CD4-positive, CD25-positive, alpha-beta regulatory T cell (primary cell): ENCODE data around the gene PPP2R1A. TPM values are rescaled to one million over a fixed set of nuclear protein-coding genes. Genes with fewer than 3 reads are reported as not detected.
"Not testable (repeated sequence)": the region's sequence is repeated elsewhere in the genome, so short reads cannot be mapped to it uniquely, and the experiment has no call there.

Source experiments
- ATAC-seq, 2 donors: fragments of 150-1000 bp; cut with Tn5 transposase; one replicate each; pipeline ENCODE4 v1.10.0; 2021; ENCODE audit warnings: low read depth in 2 of 2, moderate number of reproducible peaks in 2 of 2, moderate library complexity in 1 of 2
- DNase-seq, 3 donors: peaks; one replicate each; pipeline versions ENCODE4 v3.0.0 to v3.0.0-alpha.2; 2012 to 2022; ENCODE audit warnings: mixed read lengths in 1 of 3
- H3K27ac ChIP-seq: one replicate; pipeline ENCODE4 v1.7.0; 2013; ENCODE audit warnings: mild to moderate bottlenecking, low read length; ENCODE audit not compliant: insufficient read depth, poor library complexity, severe bottlenecking
- H3K27me3 ChIP-seq: one replicate; pipeline ENCODE4 v1.7.0; 2013; ENCODE audit warnings: low read length; ENCODE audit not compliant: control insufficient read depth, insufficient read depth
- H3K36me3 ChIP-seq: one replicate; pipeline ENCODE4 v1.7.0; 2013; ENCODE audit warnings: mild to moderate bottlenecking, low read length, moderate library complexity; ENCODE audit not compliant: control insufficient read depth, insufficient read depth
- H3K4me1 ChIP-seq: 2 replicates; pipeline ENCODE4 v1.7.0; 2013; ENCODE audit warnings: mild to moderate bottlenecking, low read length; ENCODE audit not compliant: insufficient read depth, control insufficient read depth, poor library complexity, severe bottlenecking
- H3K4me3 ChIP-seq: one replicate; pipeline ENCODE4 v1.7.0; 2013; ENCODE audit warnings: low read depth, mild to moderate bottlenecking, low read length, moderate library complexity
- H3K9me3 ChIP-seq, 2 experiments: 1 replicate in 1 of 2; 2 replicates in 1 of 2; pipeline ENCODE4 v1.7.0; 2013; ENCODE audit warnings: low read length in 2 of 2, mild to moderate bottlenecking in 1 of 2, moderate library complexity in 1 of 2; ENCODE audit not compliant: control insufficient read depth in 2 of 2
- H3K27ac Mint-ChIP-seq, 3 donors: one replicate each; pipeline ENCODE4 v1.8.0; 2020 to 2022; ENCODE audit warnings: mild to moderate bottlenecking in 3 of 3, mixed read lengths in 3 of 3, moderate library complexity in 2 of 3
- H3K27me3 Mint-ChIP-seq: one replicate; pipeline ENCODE4 v1.8.0; 2022; ENCODE audit warnings: mild to moderate bottlenecking, mixed read lengths
- H3K36me3 Mint-ChIP-seq: one replicate; pipeline ENCODE4 v1.8.0; 2020; ENCODE audit warnings: mixed read lengths
- H3K4me1 Mint-ChIP-seq, 4 donors: one replicate each; pipeline ENCODE4 v1.8.0; 2020 to 2022; ENCODE audit warnings: mixed read lengths in 4 of 4, mild to moderate bottlenecking in 1 of 4
- H3K4me3 Mint-ChIP-seq, 4 donors: one replicate each; pipeline ENCODE4 v1.8.0; 2020 to 2022; ENCODE audit warnings: mild to moderate bottlenecking in 4 of 4, mixed read lengths in 4 of 4, moderate library complexity in 3 of 4
- H3K9me3 Mint-ChIP-seq, 7 donors: one replicate each; pipeline ENCODE4 v1.8.0; 2020 to 2022; ENCODE audit warnings: mixed read lengths in 7 of 7, mild to moderate bottlenecking in 3 of 7, moderate library complexity in 2 of 7
- polyA plus RNA-seq, 4 donors: library from polyadenylated mRNA; unstranded; fragments of 300-500 nt; fragmentation: Illumina TruSeq; gene quantifications; one replicate each; pipeline ENCODE4 v1.2.3, GENCODE V29; 2021
- total RNA-seq: library from RNA; stranded (reverse); gene quantifications from one replicate; pipeline ENCODE4 v1.2.3, GENCODE V29; 2022

Gene PPP2R1A
- total and polyA plus RNA-seq, 5 donors from 2014 or later, result 170 to 212 (median 180) TPM

DNA sequence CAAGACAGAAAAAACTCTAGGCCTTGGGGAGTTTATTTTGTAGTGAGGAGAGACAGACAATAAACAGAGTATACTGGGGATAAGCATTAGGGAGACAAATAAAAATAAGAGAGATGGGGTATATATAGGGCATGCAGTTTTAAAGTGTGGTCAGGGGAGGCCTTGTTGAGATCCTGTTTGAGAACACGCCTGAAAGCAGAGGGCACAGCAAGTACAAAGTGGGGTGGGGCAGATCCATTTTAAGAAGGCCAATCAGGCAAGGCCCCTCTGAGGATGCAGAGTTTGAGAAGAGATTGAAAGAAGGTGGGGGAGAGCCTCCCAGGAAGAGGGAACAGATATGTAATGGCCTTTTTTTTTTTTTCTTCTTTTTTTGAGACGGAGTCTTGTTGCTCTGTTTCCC is 2.1 kb downstream of the PPP2R1A start:
- H3K4me1 ChIP-seq, result peaks cover 42% of the 10 kb centered on the region
- H3K9me3 ChIP-seq, result no peaks in the 10 kb centered on the region
- H3K36me3 ChIP-seq, result peaks cover 43% of the 10 kb centered on the region
- Mint-ChIP-seq H3K4me1 (peaks cover 14 to 72% (median 53%) of the 10 kb centered on the region in 4 donors), H3K4me3 (peak overlapping the region; percentile 89 to 95 (median 94)), H3K36me3 (peaks cover 25% of the 10 kb centered on the region), H3K9me3 (no peaks in the 10 kb centered on the region), H3K27ac (peak overlapping the region in 1 of 3 donors; percentile 3), H3K27me3 (no peaks in the 10 kb centered on the region)
- no peak overlapping the region for H3K27ac ChIP-seq
- peak overlapping the region; percentile 85 for H3K4me3 ChIP-seq
- peak in 1 of 3 donors; percentile 7 for DNase-seq
- no peaks in the 10 kb centered on the region for H3K27me3 ChIP-seq
- ATAC-seq, result no peak

DNA sequence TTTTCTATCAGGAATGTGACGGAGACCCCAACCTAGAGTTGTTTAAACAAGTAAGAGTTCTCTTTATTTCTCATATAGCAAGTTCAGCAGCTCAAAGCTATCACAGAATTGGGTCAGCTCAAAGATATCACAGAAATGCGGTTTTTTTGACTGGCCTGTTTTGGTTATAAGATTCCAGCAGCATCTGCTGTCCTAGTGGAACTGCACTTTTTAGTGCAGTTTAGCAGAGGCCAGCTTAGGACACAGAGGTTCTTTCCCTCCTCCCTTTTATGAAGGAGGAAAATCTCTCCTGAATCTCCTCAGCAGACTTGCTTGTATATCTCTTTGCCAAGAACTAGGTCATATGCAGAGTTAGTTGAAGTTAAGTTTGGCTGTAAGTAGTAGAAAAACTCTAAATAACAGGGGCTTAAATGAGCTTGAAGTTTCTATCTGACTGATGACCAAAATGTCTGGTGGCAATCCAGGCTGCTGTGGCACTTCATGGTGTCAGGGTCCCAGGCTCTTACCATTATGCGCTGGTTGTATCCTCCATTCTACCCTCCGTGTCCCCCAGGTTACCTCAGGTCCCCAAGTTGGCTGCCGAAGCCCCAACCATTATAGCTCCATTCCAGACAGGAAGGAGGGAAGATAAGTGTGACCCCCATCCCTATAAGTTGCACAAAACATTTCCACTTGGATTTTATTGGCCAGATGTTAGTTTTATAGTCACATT is 6.6 kb downstream of the PPP2R1A start:
- no peak for ATAC-seq
- H3K27ac Mint-ChIP-seq, result no peak overlapping the region

DNA sequence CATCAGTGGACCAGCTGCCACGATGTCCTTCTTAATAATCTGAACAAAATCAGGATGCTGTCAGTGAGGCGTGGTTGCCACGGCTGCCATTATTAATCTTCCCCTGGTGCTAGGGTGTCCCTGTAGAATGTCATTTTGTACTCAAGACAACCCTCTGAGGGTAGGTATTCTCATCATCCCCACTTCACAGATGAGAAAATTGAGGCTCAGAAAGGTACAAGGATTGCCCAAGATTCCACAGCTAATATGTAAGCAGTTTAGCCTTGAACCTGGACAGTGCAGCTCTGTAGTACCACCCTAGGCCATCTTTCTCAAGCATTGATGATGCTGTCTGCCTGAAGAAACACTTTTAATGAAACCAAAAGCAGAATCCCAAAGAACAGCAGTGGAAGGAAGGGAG is 8.1 kb downstream of the PPP2R1A start:
- no peak overlapping the region for H3K27ac ChIP-seq
- Mint-ChIP-seq H3K9me3 (no peaks in the 10 kb centered on the region), H3K4me3 (peak overlapping the region in 1 of 4 donors; percentile 21), H3K27me3 (no peaks in the 10 kb centered on the region), H3K36me3 (peaks cover 37% of the 10 kb centered on the region), H3K4me1 (peaks cover 15 to 81% (median 58%) of the 10 kb centered on the region in 4 donors), H3K27ac (peak overlapping the region in 1 of 3 donors; percentile 18)
- peaks cover 9% of the 10 kb centered on the region for H3K4me1 ChIP-seq
- H3K36me3 ChIP-seq, result peaks cover 86% of the 10 kb centered on the region
- no peaks in the 10 kb centered on the region for H3K9me3 ChIP-seq
- no peak for ATAC-seq
- H3K27me3 ChIP-seq, result no peaks in the 10 kb centered on the region
- DNase-seq, result no peak
- H3K4me3 ChIP-seq, result no peak overlapping the region

More for the DNA sequence above, 6.6 kb downstream of the PPP2R1A start:
- Histone ChIP-seq H3K27me3 (no peaks in the 10 kb centered on the region), H3K4me3 (no peak overlapping the region), H3K9me3 (no peaks in the 10 kb centered on the region), H3K4me1 (peaks cover 25% of the 10 kb centered on the region), H3K36me3 (peaks cover 76% of the 10 kb centered on the region), H3K27ac (no peak overlapping the region)
- H3K27me3 Mint-ChIP-seq, result no peaks in the 10 kb centered on the region
- peaks cover 31% of the 10 kb centered on the region for H3K36me3 Mint-ChIP-seq
- DNase-seq, result no peak
- H3K9me3 Mint-ChIP-seq, result no peaks in the 10 kb centered on the region
- peaks cover 20 to 82% (median 57%) of the 10 kb centered on the region in 4 donors for H3K4me1 Mint-ChIP-seq
- H3K4me3 Mint-ChIP-seq, result peak overlapping the region in 1 of 4 donors; percentile 44

DNA sequence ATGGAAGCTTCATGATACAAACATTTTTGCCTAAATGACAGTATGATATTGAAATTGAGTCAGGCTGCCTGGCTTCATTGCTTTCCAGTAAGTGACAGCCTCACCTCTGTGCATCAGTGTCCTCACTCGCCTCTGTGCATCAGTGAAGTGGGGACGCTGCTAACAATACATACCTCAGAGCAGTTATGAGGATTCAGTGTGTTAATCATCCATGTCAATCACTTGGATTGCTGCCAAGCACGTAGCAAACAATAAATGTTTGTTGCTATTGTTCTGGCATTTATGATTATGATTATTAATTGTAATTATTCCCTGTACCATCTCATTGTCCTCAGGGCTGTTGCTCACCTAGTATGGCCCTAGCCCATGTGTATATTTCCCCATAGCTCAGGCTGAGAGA is 8.8 kb downstream of the PPP2R1A start:
- Mint-ChIP-seq H3K27me3 (no peaks in the 10 kb centered on the region), H3K27ac (no peak overlapping the region), H3K4me3 (no peak overlapping the region), H3K36me3 (peaks cover 44% of the 10 kb centered on the region), H3K4me1 (peaks cover 15 to 79% (median 58%) of the 10 kb centered on the region in 4 donors), H3K9me3 (no peaks in the 10 kb centered on the region)
- no peaks in the 10 kb centered on the region for H3K27me3 ChIP-seq
- H3K4me1 ChIP-seq, result peaks cover 9% of the 10 kb centered on the region
- no peak overlapping the region for H3K4me3 ChIP-seq
- ATAC-seq (no peak), DNase-seq (no peak)
- H3K9me3 ChIP-seq, result no peaks in the 10 kb centered on the region
- peaks cover 88% of the 10 kb centered on the region for H3K36me3 ChIP-seq
- H3K27ac ChIP-seq, result no peak overlapping the region

DNA sequence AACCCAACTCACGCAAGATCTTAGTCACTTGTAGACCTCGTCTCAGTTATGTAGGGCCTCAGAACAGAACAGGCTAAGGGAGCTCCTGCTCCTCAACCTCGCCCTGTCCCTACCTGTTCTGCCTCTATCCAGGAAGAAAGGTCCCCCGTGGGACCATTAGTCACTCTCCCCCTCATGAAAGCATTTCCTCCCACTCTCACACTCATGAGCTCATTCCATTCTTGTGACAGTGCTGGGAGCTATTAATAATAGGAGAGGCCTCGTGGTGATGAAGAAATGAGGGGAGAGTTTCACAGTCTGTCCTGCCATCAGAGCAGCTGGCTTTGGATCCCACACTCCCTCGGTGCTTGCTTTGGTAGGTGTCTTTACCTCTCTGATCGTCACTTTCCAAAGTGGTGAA is 10.2 kb downstream of the PPP2R1A start:
- H3K4me3 ChIP-seq, result no peak overlapping the region
- H3K27ac ChIP-seq, result no peak overlapping the region
- no peaks in the 10 kb centered on the region for H3K27me3 ChIP-seq
- H3K27ac Mint-ChIP-seq, result no peak overlapping the region
- peaks cover 47% of the 10 kb centered on the region for H3K36me3 Mint-ChIP-seq
- no peaks in the 10 kb centered on the region for H3K9me3 ChIP-seq
- peaks cover 7% of the 10 kb centered on the region for H3K4me1 ChIP-seq
- H3K27me3 Mint-ChIP-seq, result no peaks in the 10 kb centered on the region
- peaks cover 15 to 79% (median 58%) of the 10 kb centered on the region in 4 donors for H3K4me1 Mint-ChIP-seq
- no peak overlapping the region for H3K4me3 Mint-ChIP-seq
- ATAC-seq (no peak), DNase-seq (no peak)
- no peaks in the 10 kb centered on the region for H3K9me3 Mint-ChIP-seq
- H3K36me3 ChIP-seq, result peaks cover 88% of the 10 kb centered on the region

DNA sequence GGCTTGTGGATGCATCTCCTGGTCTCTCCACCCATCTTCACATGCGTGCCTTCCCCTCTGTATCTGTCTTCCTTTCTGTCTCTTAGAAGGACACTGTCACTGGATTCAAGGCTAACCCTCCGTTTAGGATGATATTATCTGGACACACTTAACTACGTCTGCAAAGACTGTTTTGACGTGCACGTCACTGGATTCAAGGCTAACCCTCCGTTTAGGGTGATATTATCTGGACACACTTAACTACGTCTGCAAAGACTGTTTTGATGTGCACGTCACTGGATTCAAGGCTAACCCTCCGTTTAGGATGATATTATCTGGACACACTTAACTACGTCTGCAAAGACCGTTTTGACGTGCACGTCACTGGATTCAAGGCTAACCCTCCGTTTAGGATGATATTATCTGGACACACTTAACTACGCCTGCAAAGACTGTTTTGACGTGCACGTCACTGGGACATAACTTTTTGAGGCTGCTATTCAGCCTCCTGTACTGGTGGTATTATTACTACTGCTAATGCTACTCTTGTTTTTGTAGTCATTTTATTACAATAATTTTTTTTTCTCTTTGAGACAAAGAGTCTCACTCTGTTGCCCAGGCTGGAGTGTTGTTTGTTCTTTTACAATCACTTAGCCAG is 11.0 kb downstream of the PPP2R1A start:
- peaks cover 54% of the 10 kb centered on the region for H3K36me3 Mint-ChIP-seq
- H3K27ac Mint-ChIP-seq, result not testable (repeated sequence)

DNA sequence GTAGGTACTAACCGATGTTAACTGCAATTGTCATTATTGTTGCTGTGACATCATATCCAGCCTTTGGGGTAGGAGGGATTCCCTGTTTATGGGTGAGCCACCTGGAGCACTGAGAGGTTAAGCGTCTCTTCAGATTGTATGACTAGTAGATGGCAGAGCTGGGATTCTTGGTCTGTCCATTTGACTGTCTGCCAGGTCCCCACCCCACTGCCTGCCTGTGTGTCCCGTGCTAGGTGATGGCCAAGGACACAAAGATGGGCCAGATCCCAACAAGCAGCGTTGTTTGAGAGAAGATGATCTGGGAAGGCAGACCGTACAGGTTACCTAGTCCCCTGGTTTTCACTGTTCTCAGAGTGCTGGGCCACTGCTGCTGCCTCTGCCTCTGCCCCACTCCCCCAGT is 16.6 kb downstream of the PPP2R1A start:
- Mint-ChIP-seq H3K27me3 (no peaks in the 10 kb centered on the region), H3K9me3 (no peaks in the 10 kb centered on the region), H3K27ac (peak overlapping the region in 1 of 3 donors; percentile 36), H3K4me3 (no peak overlapping the region), H3K36me3 (peaks cover 61% of the 10 kb centered on the region), H3K4me1 (peaks cover 0 to 62% (median 33%) of the 10 kb centered on the region in 4 donors)
- no peak overlapping the region for H3K4me3 ChIP-seq
- H3K36me3 ChIP-seq, result peaks cover 93% of the 10 kb centered on the region
- H3K9me3 ChIP-seq, result no peaks in the 10 kb centered on the region
- ATAC-seq (no peak), DNase-seq (no peak)
- H3K4me1 ChIP-seq, result no peaks in the 10 kb centered on the region
- H3K27ac ChIP-seq, result no peak overlapping the region
- H3K27me3 ChIP-seq, result no peaks in the 10 kb centered on the region

More for the DNA sequence above, 11.0 kb downstream of the PPP2R1A start:
- not testable (repeated sequence) for H3K4me3 ChIP-seq, H3K27me3 Mint-ChIP-seq, H3K9me3 ChIP-seq, H3K27ac ChIP-seq, ATAC-seq, H3K4me1 ChIP-seq, H3K9me3 Mint-ChIP-seq, H3K27me3 ChIP-seq, DNase-seq
- H3K4me1 Mint-ChIP-seq, result peaks cover 15 to 79% (median 55%) of the 10 kb centered on the region in 4 donors
- peaks cover 88% of the 10 kb centered on the region for H3K36me3 ChIP-seq
- peak overlapping the region in 1 of 4 donors; percentile 9 for H3K4me3 Mint-ChIP-seq
